HepG2 (cell line): Measurements from ENCODE around the gene HOXD9. TPM values are rescaled to one million over a fixed set of nuclear protein-coding genes. Genes with fewer than 3 reads are reported as not detected.
A peak's percentile ranks its signal among the peaks of the same experiment; 100 is the strongest.

Experiments used
- ATAC-seq: fragments of 200-7000 bp; cut with Tn5 transposase; 3 replicates; pipeline ENCODE4 v1.9.1; 2020; ENCODE audit warnings: mild to moderate bottlenecking, moderate library complexity
- BruUV-seq: library from RNA; stranded (reverse); fragments of 400-500 nt; replicated peaks from 2 replicates; lab custom pipeline; 2021; lab: Mats Ljungman, UMichigan
- CTCF ChIA-PET: fragments of 300-600 bp; formaldehyde crosslinking; extraction: SDS; loops from one replicate; lab custom pipeline; 2021; ENCODE audit warnings: low total read pairs, inconsistent platforms, low intra/inter-chr PET ratio; lab: Yijun Ruan, JAX
- POLR2A ChIA-PET: fragments of 350-600 bp; sonication (Branson Sonifier 250); formaldehyde crosslinking; loops from one replicate; lab custom pipeline; 2020; ENCODE audit warnings: antibody characterized with exemption, inconsistent platforms; lab: Yijun Ruan, JAX
- DNase-seq: peaks from one replicate; pipeline ENCODE4 v3.0.0-alpha.2; 2015; ENCODE audit warnings: low spot score
- FAIRE-seq: peaks from 3 replicates; lab custom pipeline; 2011; peaks lifted over from hg19 to GRCh38; lab: Jason Lieb, UNC
- H2AFZ ChIP-seq: one replicate; pipeline ENCODE4 v1.6.1; 2011; ENCODE audit warnings: low read length, inconsistent platforms
- H3K27ac ChIP-seq: fragments of 300-600 bp; 3 replicates; pipeline ENCODE4 v1.8.0; 2011; ENCODE audit warnings: mixed run types, mild to moderate bottlenecking, mixed read lengths, low read length, inconsistent platforms; ENCODE audit not compliant: insufficient read depth; ENCODE audit errors: extremely low read length
- H3K27me3 ChIP-seq, 2 experiments: fragments of 200-600 bp in 1 of 2; 2 replicates in 1 of 2; 3 replicates in 1 of 2; pipeline versions ENCODE4 v1.6.0 to v1.8.0; 2011; ENCODE audit warnings: low read length in 2 of 2, mild to moderate bottlenecking in 2 of 2, moderate library complexity in 2 of 2, inconsistent platforms in 1 of 2; ENCODE audit not compliant: insufficient read depth in 2 of 2, control insufficient read depth in 1 of 2
- H3K36me3 ChIP-seq, 2 experiments: fragments of 200-600 bp in 1 of 2; replicated peaks in 1 of 2; 2 replicates in 1 of 2; 3 replicates in 1 of 2; pipeline versions ENCODE4 v1.5.1 to v1.8.0; 2011; ENCODE audit warnings: low read length in 2 of 2, inconsistent platforms in 1 of 2; ENCODE audit not compliant: insufficient read depth in 2 of 2, control insufficient read depth in 1 of 2
- H3K4me1 ChIP-seq: 2 replicates; pipeline ENCODE4 v1.5.1; 2012; ENCODE audit warnings: low read length, inconsistent platforms; ENCODE audit not compliant: insufficient read depth
- H3K4me2 ChIP-seq: 2 replicates; pipeline ENCODE4 v1.6.0; 2011; ENCODE audit warnings: low read depth, low read length, inconsistent platforms
- H3K4me3 ChIP-seq, 3 experiments: fragments of 200-600 bp in 1 of 3; sonication (generic), shearing (Covaris generic) in 1 of 3; replicated peaks in 1 of 3; 2 replicates each; pipeline ENCODE4 v1.5.1; 2011 to 2016; ENCODE audit warnings: low read length in 3 of 3, inconsistent platforms in 2 of 3, low read depth in 2 of 3, mild to moderate bottlenecking in 2 of 3, control low read depth in 1 of 3, mixed read lengths in 1 of 3; ENCODE audit not compliant: insufficient read depth in 1 of 3
- H3K79me2 ChIP-seq: one replicate; pipeline ENCODE4 v1.6.1; 2011; ENCODE audit warnings: low read length, inconsistent platforms; ENCODE audit not compliant: insufficient read depth
- H3K9ac ChIP-seq: 2 replicates; pipeline ENCODE4 v1.6.0; 2011; ENCODE audit warnings: mild to moderate bottlenecking, low read depth, low read length, inconsistent platforms; ENCODE audit not compliant: insufficient read depth
- H3K9me3 ChIP-seq: 2 replicates; pipeline ENCODE4 v1.5.1; 2012; ENCODE audit warnings: mild to moderate bottlenecking, low read length
- H4K20me1 ChIP-seq: 2 replicates; pipeline ENCODE4 v1.6.0; 2011; ENCODE audit warnings: inconsistent platforms, mild to moderate bottlenecking, low read length, moderate library complexity; ENCODE audit not compliant: insufficient read depth
- HDAC6 ChIP-seq: fragments of 200-600 bp; sonication (generic); IDR thresholded peaks from 2 replicates; pipeline ENCODE4 v1.7.0; 2017; ENCODE audit warnings: mild to moderate bottlenecking, antibody characterized with exemption, low read length, low read depth
- NR2C2 ChIP-seq: sonication (generic); formaldehyde crosslinking; IDR thresholded peaks from 2 replicates; pipeline ENCODE4 v1.4.0; 2020; ENCODE audit warnings: missing genetic modification reagents, mild to moderate bottlenecking, moderate library complexity, borderline replicate concordance
- PBX2 ChIP-seq: IDR thresholded peaks from 2 replicates; pipeline ENCODE4 v1.6.1; 2016; ENCODE audit warnings: control low read depth
- ZBTB34 ChIP-seq: sonication (generic); formaldehyde crosslinking; IDR thresholded peaks from 2 replicates; pipeline ENCODE4 v1.8.0; 2022; ENCODE audit warnings: mild to moderate bottlenecking, missing genetic modification reagents
- ZNF607 ChIP-seq: sonication (generic); formaldehyde crosslinking; IDR thresholded peaks from 2 replicates; pipeline ENCODE4 v1.5.1; 2020; ENCODE audit warnings: missing genetic modification reagents, mild to moderate bottlenecking, borderline replicate concordance
- ZNF746 ChIP-seq: sonication (generic); formaldehyde crosslinking; IDR thresholded peaks from 2 replicates; pipeline ENCODE4 v1.8.0; 2022; ENCODE audit warnings: mild to moderate bottlenecking, missing genetic modification reagents
- ZNF839 ChIP-seq: sonication (generic); formaldehyde crosslinking; IDR thresholded peaks from 2 replicates; pipeline ENCODE4 v1.4.0; 2020; ENCODE audit warnings: missing genetic modification reagents, mild to moderate bottlenecking, borderline replicate concordance
- ZSCAN21 ChIP-seq: sonication (generic); formaldehyde crosslinking; IDR thresholded peaks from 2 replicates; pipeline ENCODE4 v1.8.0; 2022; ENCODE audit warnings: mild to moderate bottlenecking, missing genetic modification reagents, moderate library complexity, borderline replicate concordance
- ZZZ3 ChIP-seq: sonication (generic); formaldehyde crosslinking; IDR thresholded peaks from 2 replicates; pipeline ENCODE4 v1.4.0; 2020; ENCODE audit warnings: missing genetic modification reagents, mild to moderate bottlenecking, borderline replicate concordance
- WGBS: methylation state at CpG from one replicate; pipeline ENCODE4 v1.1.6; 2017; ENCODE audit warnings: low lambda C conversion rate; 5-methylcytosine and 5-hydroxymethylcytosine counted together
- in situ Hi-C: cut with HindIII; loops from 2 replicates; pipeline ENCODE4 v1.10.0; 2017; ENCODE audit warnings: low pct_unique_long_range_greater_than_20kb; ENCODE audit not compliant: extremely low pct_ligation_motif_present
- intact Hi-C: fragments of 100-400 bp; cut with micrococcal nuclease; formaldehyde crosslinking; loops from one replicate; pipeline ENCODE4 v1.10.0; 2022; ENCODE audit not compliant: unreplicated experiment
- polyA plus RNA-seq, 8 experiments: library from polyadenylated mRNA; depleted of rRNA in 3 of 8; stranded (reverse) in 7 of 8; unstranded in 1 of 8; fragments of >200 nt; fragmentation: Illumina TruSeq in 4 of 8; extraction: Trizol in 4 of 8; gene quantifications; 2 replicates each; pipeline versions ENCODE4 v1.2.1 to v1.2.3, GENCODE V29; 2011 to 2016; ENCODE audit warnings: low read depth in 4 of 8, missing spikeins in 1 of 8, mixed read lengths in 1 of 8; ENCODE audit not compliant: insufficient read depth in 1 of 8
- total RNA-seq, 5 experiments: library from RNA; depleted of rRNA; stranded (reverse); fragments of >200 nt; fragmentation: Illumina TruSeq; extraction: Trizol; gene quantifications; 2 replicates each; pipeline ENCODE4 v1.2.3, GENCODE V29; 2016; ENCODE audit warnings: low read depth in 1 of 5

Gene HOXD9
- total and polyA plus RNA-seq, 2 of the 13 experiments (the other 11 are each of a cell fraction or from before 2014, with no cell fraction given): not detected

- TF ChIP-seq ZZZ3 (CRISPR knock-in tag) (no peak), ZBTB34 (CRISPR knock-in tag) (no peak), NR2C2 (CRISPR knock-in tag) (no peak), HDAC6 (no peak), ZNF607 (CRISPR knock-in tag) (peak; percentile 51; the same call in 1 of the 2 replicates), ZSCAN21 (no peak), ZNF746 (CRISPR knock-in tag) (no peak)
These were observed 37.9 kb downstream of the HOXD9 start (continued) for GRCh38 chr2:176160251-176160985.

GRCh38 chr2:176160986-176161824, 38.7 kb downstream of the HOXD9 start:
- in situ Hi-C loops: no loop called here
- Histone ChIP-seq H3K27me3 (peaks cover 17 to 99% of the 10 kb centered on the region in 2 experiments), H3K4me2 (0 out of 2 replicates have a peak overlapping the region, but pooled peaks have one; percentile 64), H2AFZ (no peak overlapping the region), H3K9ac (no peak overlapping the region), H4K20me1 (no peaks in the 10 kb centered on the region), H3K4me1 (peaks cover 47% of the 10 kb centered on the region), H3K79me2 (no peaks in the 10 kb centered on the region), H3K9me3 (no peaks in the 10 kb centered on the region), H3K4me3 (peak overlapping the region in 1 of 3 experiments; percentile 61; a peak in 1 of 6 replicates), H3K27ac (no peak overlapping the region), H3K36me3 (no peaks in the 10 kb centered on the region)
- FAIRE-seq (no peak), ATAC-seq (no peak), DNase-seq (no peak)
- ChIA-PET POLR2A (interaction anchor here (1.2 kb wide), 1 partner anchor 26 kb away, joined by 3 read pairs; no protein-coding TSS in a partner anchor), CTCF (no interaction called here)
- intact Hi-C loops: no loop called here
- no TSS peak for BruUV-seq
- TF ChIP-seq PBX2: no peak
- TF ChIP-seq ZNF839 (CRISPR knock-in tag): no peak
- 40% methylated on average over 22 of the region's 22 CpGs for WGBS
